GM23338 (cell line): ENCODE data around the gene OTUB2. TPM values are rescaled to one million over a fixed set of nuclear protein-coding genes. Genes with fewer than 3 reads are reported as not detected.

Experiments used
- ATAC-seq: fragments of 200-7000 bp; cut with Tn5 transposase; 3 replicates; pipeline ENCODE4 v1.9.1; 2020
- DNase-seq: peaks from one replicate; pipeline ENCODE4 v3.0.0-alpha.2; 2015; ENCODE audit warnings: low spot score
- H2AFZ ChIP-seq: fragments of 200-600 bp; sonication (generic); 2 replicates; pipeline ENCODE4 v1.8.0; 2016; ENCODE audit warnings: antibody characterized with exemption, mild to moderate bottlenecking, moderate library complexity
- H3F3A ChIP-seq: fragments of 200-600 bp; sonication (generic); replicated peaks from 2 replicates; pipeline ENCODE4 v1.8.0; 2017; ENCODE audit warnings: antibody characterized with exemption, mixed run types, low read depth
- H3K27ac ChIP-seq: fragments of 200-600 bp; sonication (generic); 2 replicates; pipeline ENCODE4 v1.6.1; 2016; ENCODE audit warnings: low read depth
- H3K27me3 ChIP-seq: fragments of 200-600 bp; sonication (generic); 2 replicates; pipeline ENCODE4 v1.8.0; 2016; ENCODE audit warnings: mild to moderate bottlenecking, mixed run types, moderate library complexity; ENCODE audit not compliant: insufficient read depth
- H3K36me3 ChIP-seq: fragments of 200-600 bp; sonication (generic); 2 replicates; pipeline ENCODE4 v1.8.0; 2016; ENCODE audit warnings: mild to moderate bottlenecking; ENCODE audit not compliant: insufficient read depth
- H3K4me1 ChIP-seq: fragments of 200-600 bp; sonication (generic); 2 replicates; pipeline ENCODE4 v1.8.0; 2016; ENCODE audit warnings: mild to moderate bottlenecking, moderate library complexity; ENCODE audit not compliant: insufficient read depth
- H3K4me2 ChIP-seq: fragments of 200-600 bp; sonication (generic); 2 replicates; pipeline ENCODE4 v1.7.1; 2017; ENCODE audit warnings: mixed run types
- H3K4me3 ChIP-seq: fragments of 200-600 bp; sonication (generic); 2 replicates; pipeline ENCODE4 v1.6.1; 2016; ENCODE audit warnings: mixed run types
- H3K79me2 ChIP-seq: fragments of 200-600 bp; sonication (generic); replicated peaks from 2 replicates; pipeline ENCODE4 v1.8.0; 2017; ENCODE audit warnings: mild to moderate bottlenecking; ENCODE audit not compliant: insufficient read depth
- H3K9me2 ChIP-seq: fragments of 200-600 bp; sonication (generic); 2 replicates; pipeline ENCODE4 v1.8.0; 2017; ENCODE audit not compliant: insufficient read depth
- H4K20me1 ChIP-seq: fragments of 200-600 bp; sonication (generic); replicated peaks from 2 replicates; pipeline ENCODE4 v1.8.0; 2017; ENCODE audit warnings: mild to moderate bottlenecking; ENCODE audit not compliant: insufficient read depth
- H3K27ac Mint-ChIP-seq: 2 replicates; pipeline ENCODE4 v1.8.0; 2020; ENCODE audit warnings: inconsistent platforms, mild to moderate bottlenecking, moderate library complexity, mixed read lengths
- H3K27me3 Mint-ChIP-seq: 3 replicates; pipeline ENCODE4 v1.8.0; 2022; ENCODE audit warnings: low read depth, mild to moderate bottlenecking, moderate library complexity, mixed read lengths, inconsistent platforms; ENCODE audit not compliant: insufficient read depth, poor library complexity
- H3K36me3 Mint-ChIP-seq: 3 replicates; pipeline ENCODE4 v1.8.0; 2021; ENCODE audit warnings: low read depth, mild to moderate bottlenecking, inconsistent platforms, moderate library complexity, mixed read lengths
- H3K4me1 Mint-ChIP-seq: 3 replicates; pipeline ENCODE4 v1.8.0; 2020; ENCODE audit warnings: mild to moderate bottlenecking, inconsistent platforms, mixed read lengths
- H3K4me3 Mint-ChIP-seq: 3 replicates; pipeline ENCODE4 v1.8.0; 2021; ENCODE audit warnings: moderate library complexity, mild to moderate bottlenecking, inconsistent platforms, mixed read lengths
- H3K9me3 Mint-ChIP-seq: 3 replicates; pipeline ENCODE4 v1.8.0; 2020; ENCODE audit warnings: moderate library complexity, mild to moderate bottlenecking, inconsistent platforms, mixed read lengths
- CREB1 ChIP-seq: fragments of 250-450 bp; sonication (Bioruptor Pico); IDR thresholded peaks from 2 replicates; pipeline ENCODE4 v1.5.0; 2020; ENCODE audit warnings: low read depth, mild to moderate bottlenecking, moderate library complexity
- EZH2 ChIP-seq: fragments of 200-600 bp; sonication (generic); IDR thresholded peaks from one replicate; pipeline ENCODE4 v1.8.0; 2017; ENCODE audit warnings: antibody characterized with exemption, mild to moderate bottlenecking, low read depth; ENCODE audit not compliant: unreplicated experiment
- EZH2phosphoT487 ChIP-seq: fragments of 200-600 bp; sonication (generic); IDR thresholded peaks from one replicate; pipeline ENCODE4 v1.8.1; 2018; ENCODE audit warnings: antibody characterized with exemption; ENCODE audit not compliant: unreplicated experiment
- JUNB ChIP-seq: IDR thresholded peaks from one replicate; pipeline ENCODE4 v1.6.1; 2016; ENCODE audit warnings: antibody characterized with exemption; ENCODE audit not compliant: unreplicated experiment
- POLR2AphosphoS5 ChIP-seq: IDR thresholded peaks from 2 replicates; pipeline ENCODE4 v1.6.1; 2016; ENCODE audit warnings: antibody characterized with exemption, low read depth
- STAT1 ChIP-seq: IDR thresholded peaks from one replicate; pipeline ENCODE4 v1.6.1; 2016; ENCODE audit warnings: antibody characterized with exemption; ENCODE audit not compliant: unreplicated experiment
- ZNF114 ChIP-seq: fragments of 250-450 bp; sonication (Bioruptor Pico); IDR thresholded peaks from 2 replicates; pipeline ENCODE4 v1.5.0; 2020; ENCODE audit warnings: mild to moderate bottlenecking, moderate library complexity
- ZNF331 ChIP-seq: fragments of 250-450 bp; sonication (Bioruptor Pico); IDR thresholded peaks from 2 replicates; pipeline ENCODE4 v1.5.0; 2020; ENCODE audit warnings: low read depth, mild to moderate bottlenecking, moderate library complexity
- polyA plus RNA-seq: library from polyadenylated mRNA; unstranded; fragments of >200 nt; fragmentation: Nextera tagmentation; extraction: Ambion mirVana; gene quantifications from 2 replicates; pipeline ENCODE4 v1.2.1, GENCODE V29; 2016
- total RNA-seq: library from RNA; depleted of rRNA; stranded (reverse); fragments of >200 nt; shearing (Covaris generic); gene quantifications from 2 replicates; pipeline ENCODE4 v1.2.3, GENCODE V29; 2014
- TF ChIP-seq, protein P1 (sequence below): IDR thresholded peaks from 2 replicates; pipeline ENCODE4 v1.6.1; 2016; ENCODE audit warnings: antibody characterized with exemption
- TF ChIP-seq, protein P2 (sequence below): fragments of 250-450 bp; sonication (Bioruptor Pico); IDR thresholded peaks from 2 replicates; pipeline ENCODE4 v1.5.0; 2020; ENCODE audit warnings: mild to moderate bottlenecking, moderate library complexity

The OTUB2 gene
- total and polyA plus RNA-seq, 2 experiments from 2014 or later: 2.1 to 4.1 TPM

DNA sequence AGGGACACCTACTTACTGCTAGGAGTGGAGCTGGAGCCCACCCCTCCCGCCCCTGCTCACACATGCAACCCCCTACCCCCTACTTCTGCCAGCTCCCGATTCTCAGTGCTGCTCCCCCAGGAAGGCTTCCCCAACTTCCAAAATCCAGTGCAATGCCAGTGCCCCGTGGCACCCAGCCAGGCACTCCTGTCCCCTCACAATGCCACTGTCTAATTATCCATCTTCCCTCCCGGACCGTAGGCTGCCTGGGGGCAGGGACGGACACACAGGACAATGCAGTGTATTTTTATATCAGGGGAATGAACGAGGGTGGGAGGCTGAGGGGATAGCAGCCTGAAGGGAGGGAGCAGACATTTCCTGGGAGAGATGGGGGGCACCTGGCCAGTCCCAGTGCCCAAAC, 12.4 kb downstream of the OTUB2 start:
- Histone ChIP-seq H3F3A (no peaks in the 10 kb centered on the region), H3K79me2 (no peaks in the 10 kb centered on the region), H3K27ac (no peak overlapping the region), H4K20me1 (no peaks in the 10 kb centered on the region), H3K27me3 (no peaks in the 10 kb centered on the region), H3K9me2 (no peaks in the 10 kb centered on the region), H2AFZ (no peak overlapping the region), H3K36me3 (no peaks in the 10 kb centered on the region), H3K4me1 (no peaks in the 10 kb centered on the region), H3K4me2 (no peak overlapping the region), H3K4me3 (no peak overlapping the region)
- H3K4me3 Mint-ChIP-seq: no peak overlapping the region
- peaks cover 11% of the 10 kb centered on the region for H3K27me3 Mint-ChIP-seq
- H3K36me3 Mint-ChIP-seq: peaks cover 6% of the 10 kb centered on the region; the same call in 2 of the 3 replicates
- no peak for DNase-seq
- TF ChIP-seq EZH2phosphoT487 (no peak), ZNF331 (CRISPR knock-in tag) (no peak), EZH2 (no peak), JUNB (no peak), ZNF114 (no peak), CREB1 (CRISPR knock-in tag) (no peak), POLR2AphosphoS5 (no peak)
- TF ChIP-seq, protein P1, sequence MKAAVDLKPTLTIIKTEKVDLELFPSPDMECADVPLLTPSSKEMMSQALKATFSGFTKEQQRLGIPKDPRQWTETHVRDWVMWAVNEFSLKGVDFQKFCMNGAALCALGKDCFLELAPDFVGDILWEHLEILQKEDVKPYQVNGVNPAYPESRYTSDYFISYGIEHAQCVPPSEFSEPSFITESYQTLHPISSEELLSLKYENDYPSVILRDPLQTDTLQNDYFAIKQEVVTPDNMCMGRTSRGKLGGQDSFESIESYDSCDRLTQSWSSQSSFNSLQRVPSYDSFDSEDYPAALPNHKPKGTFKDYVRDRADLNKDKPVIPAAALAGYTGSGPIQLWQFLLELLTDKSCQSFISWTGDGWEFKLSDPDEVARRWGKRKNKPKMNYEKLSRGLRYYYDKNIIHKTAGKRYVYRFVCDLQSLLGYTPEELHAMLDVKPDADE: no peak
- no peak for ATAC-seq
- H3K9me3 Mint-ChIP-seq: peaks cover 8% of the 10 kb centered on the region; the same call in 2 of the 3 replicates
- H3K4me1 Mint-ChIP-seq: peaks cover 8% of the 10 kb centered on the region; the same call in 2 of the 3 replicates
- no peak overlapping the region for H3K27ac Mint-ChIP-seq

GRCh38 chr14:94038921-94039629, 12.9 kb downstream of the OTUB2 start:
- H3K4me1 ChIP-seq: no peaks in the 10 kb centered on the region
- TF ChIP-seq EZH2 (no peak), STAT1 (no peak), ZNF331 (CRISPR knock-in tag) (no peak), CREB1 (CRISPR knock-in tag) (no peak), EZH2phosphoT487 (no peak), ZNF114 (no peak)
- TF ChIP-seq, protein P1: no peak
- TF ChIP-seq, protein P2, sequence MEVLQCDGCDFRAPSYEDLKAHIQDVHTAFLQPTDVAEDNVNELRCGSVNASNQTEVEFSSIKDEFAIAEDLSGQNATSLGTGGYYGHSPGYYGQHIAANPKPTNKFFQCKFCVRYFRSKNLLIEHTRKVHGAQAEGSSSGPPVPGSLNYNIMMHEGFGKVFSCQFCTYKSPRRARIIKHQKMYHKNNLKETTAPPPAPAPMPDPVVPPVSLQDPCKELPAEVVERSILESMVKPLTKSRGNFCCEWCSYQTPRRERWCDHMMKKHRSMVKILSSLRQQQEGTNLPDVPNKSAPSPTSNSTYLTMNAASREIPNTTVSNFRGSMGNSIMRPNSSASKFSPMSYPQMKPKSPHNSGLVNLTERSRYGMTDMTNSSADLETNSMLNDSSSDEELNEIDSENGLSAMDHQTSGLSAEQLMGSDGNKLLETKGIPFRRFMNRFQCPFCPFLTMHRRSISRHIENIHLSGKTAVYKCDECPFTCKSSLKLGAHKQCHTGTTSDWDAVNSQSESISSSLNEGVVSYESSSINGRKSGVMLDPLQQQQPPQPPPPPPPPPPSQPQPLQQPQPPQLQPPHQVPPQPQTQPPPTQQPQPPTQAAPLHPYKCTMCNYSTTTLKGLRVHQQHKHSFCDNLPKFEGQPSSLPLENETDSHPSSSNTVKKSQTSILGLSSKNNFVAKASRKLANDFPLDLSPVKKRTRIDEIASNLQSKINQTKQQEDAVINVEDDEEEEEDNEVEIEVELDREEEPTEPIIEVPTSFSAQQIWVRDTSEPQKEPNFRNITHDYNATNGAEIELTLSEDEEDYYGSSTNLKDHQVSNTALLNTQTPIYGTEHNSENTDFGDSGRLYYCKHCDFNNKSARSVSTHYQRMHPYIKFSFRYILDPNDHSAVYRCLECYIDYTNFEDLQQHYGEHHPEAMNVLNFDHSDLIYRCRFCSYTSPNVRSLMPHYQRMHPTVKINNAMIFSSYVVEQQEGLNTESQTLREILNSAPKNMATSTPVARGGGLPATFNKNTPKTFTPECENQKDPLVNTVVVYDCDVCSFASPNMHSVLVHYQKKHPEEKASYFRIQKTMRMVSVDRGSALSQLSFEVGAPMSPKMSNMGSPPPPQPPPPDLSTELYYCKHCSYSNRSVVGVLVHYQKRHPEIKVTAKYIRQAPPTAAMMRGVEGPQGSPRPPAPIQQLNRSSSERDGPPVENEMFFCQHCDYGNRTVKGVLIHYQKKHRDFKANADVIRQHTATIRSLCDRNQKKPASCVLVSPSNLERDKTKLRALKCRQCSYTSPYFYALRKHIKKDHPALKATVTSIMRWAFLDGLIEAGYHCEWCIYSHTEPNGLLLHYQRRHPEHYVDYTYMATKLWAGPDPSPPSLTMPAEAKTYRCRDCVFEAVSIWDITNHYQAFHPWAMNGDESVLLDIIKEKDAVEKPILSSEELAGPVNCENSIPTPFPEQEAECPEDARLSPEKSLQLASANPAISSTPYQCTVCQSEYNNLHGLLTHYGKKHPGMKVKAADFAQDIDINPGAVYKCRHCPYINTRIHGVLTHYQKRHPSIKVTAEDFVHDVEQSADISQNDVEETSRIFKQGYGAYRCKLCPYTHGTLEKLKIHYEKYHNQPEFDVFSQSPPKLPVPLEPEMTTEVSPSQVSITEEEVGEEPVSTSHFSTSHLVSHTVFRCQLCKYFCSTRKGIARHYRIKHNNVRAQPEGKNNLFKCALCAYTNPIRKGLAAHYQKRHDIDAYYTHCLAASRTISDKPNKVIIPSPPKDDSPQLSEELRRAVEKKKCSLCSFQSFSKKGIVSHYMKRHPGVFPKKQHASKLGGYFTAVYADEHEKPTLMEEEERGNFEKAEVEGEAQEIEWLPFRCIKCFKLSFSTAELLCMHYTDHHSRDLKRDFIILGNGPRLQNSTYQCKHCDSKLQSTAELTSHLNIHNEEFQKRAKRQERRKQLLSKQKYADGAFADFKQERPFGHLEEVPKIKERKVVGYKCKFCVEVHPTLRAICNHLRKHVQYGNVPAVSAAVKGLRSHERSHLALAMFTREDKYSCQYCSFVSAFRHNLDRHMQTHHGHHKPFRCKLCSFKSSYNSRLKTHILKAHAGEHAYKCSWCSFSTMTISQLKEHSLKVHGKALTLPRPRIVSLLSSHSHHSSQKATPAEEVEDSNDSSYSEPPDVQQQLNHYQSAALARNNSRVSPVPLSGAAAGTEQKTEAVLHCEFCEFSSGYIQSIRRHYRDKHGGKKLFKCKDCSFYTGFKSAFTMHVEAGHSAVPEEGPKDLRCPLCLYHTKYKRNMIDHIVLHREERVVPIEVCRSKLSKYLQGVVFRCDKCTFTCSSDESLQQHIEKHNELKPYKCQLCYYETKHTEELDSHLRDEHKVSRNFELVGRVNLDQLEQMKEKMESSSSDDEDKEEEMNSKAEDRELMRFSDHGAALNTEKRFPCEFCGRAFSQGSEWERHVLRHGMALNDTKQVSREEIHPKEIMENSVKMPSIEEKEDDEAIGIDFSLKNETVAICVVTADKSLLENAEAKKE (CRISPR knock-in tag): no peak

More at GRCh38 chr14:94038921-94039629, 12.9 kb downstream of the OTUB2 start:
- H3K36me3 ChIP-seq: no peaks in the 10 kb centered on the region
- H3K4me3 ChIP-seq: no peak overlapping the region
- H3K36me3 Mint-ChIP-seq: peaks cover 3% of the 10 kb centered on the region; the same call in 1 of the 3 replicates
- H2AFZ ChIP-seq: no peak overlapping the region
- no peaks in the 10 kb centered on the region for H3K27me3 ChIP-seq
- H3K9me2 ChIP-seq: no peaks in the 10 kb centered on the region
- H3K4me1 Mint-ChIP-seq: peaks cover 8% of the 10 kb centered on the region; the same call in 2 of the 3 replicates
- peaks cover 5% of the 10 kb centered on the region; the same call in 2 of the 3 replicates for H3K9me3 Mint-ChIP-seq
- H3K4me2 ChIP-seq: no peak overlapping the region
- DNase-seq (no peak), ATAC-seq (no peak)
- no peak overlapping the region for H3K4me3 Mint-ChIP-seq
- H3F3A ChIP-seq: no peaks in the 10 kb centered on the region
- peaks cover 16% of the 10 kb centered on the region for H3K27me3 Mint-ChIP-seq
- no peak overlapping the region for H3K27ac ChIP-seq
- no peaks in the 10 kb centered on the region for H4K20me1 ChIP-seq
- no peaks in the 10 kb centered on the region for H3K79me2 ChIP-seq
- no peak overlapping the region for H3K27ac Mint-ChIP-seq
